HG03342 (cell line): ENCODE results near the gene SOX21.
"Not testable (repeated sequence)": the region's sequence is repeated elsewhere in the genome, so short reads cannot be mapped to it uniquely, and the experiment has no call there.

Experiments
- ATAC-seq: cut with Tn5 transposase; IDR thresholded peaks from one replicate; pipeline ENCODE4 v1.9.1; 2021; ENCODE audit warnings: mild to moderate bottlenecking, moderate library complexity; ENCODE audit not compliant: unreplicated experiment

SOX21 gene

GRCh38 chr13:94712287-94712811 is at the start of gene SOX21:
TSS of gene SOX21 (minus strand) at chr13:94712545. CDS start at chr13:94712049, 496 bp downstream.
- no peak for ATAC-seq

- no peak for ATAC-seq
These were observed 49.1 kb upstream of the SOX21 start for GRCh38 chr13:94761407-94761806.

- ATAC-seq = no peak
These were observed 46.9 kb upstream of the SOX21 start for GRCh38 chr13:94759120-94759728.

GRCh38 chr13:94758436-94758960 is 46.2 kb upstream of the SOX21 start:
- no peak for ATAC-seq

GRCh38 chr13:94753327-94753726 is 41.0 kb upstream of the SOX21 start:
- ATAC-seq = no peak

- ATAC-seq = no peak
These were observed 36.8 kb upstream of the SOX21 start for GRCh38 chr13:94749162-94749561.

GRCh38 chr13:94739235-94739634 is 26.9 kb upstream of the SOX21 start:
- no peak for ATAC-seq

- ATAC-seq = no peak
These were observed 18.7 kb upstream of the SOX21 start for GRCh38 chr13:94731028-94731427.

- ATAC-seq = not testable (repeated sequence)
These were observed 17.6 kb upstream of the SOX21 start for GRCh38 chr13:94729941-94730340.

- ATAC-seq = no peak
These were observed 14.1 kb upstream of the SOX21 start for GRCh38 chr13:94726425-94726824.

GRCh38 chr13:94722609-94723345 is 10.4 kb upstream of the SOX21 start:
- ATAC-seq = no peak

GRCh38 chr13:94718697-94719096 is 6.4 kb upstream of the SOX21 start:
- not testable (repeated sequence) for ATAC-seq

- ATAC-seq = no peak
These were observed 5.6 kb upstream of the SOX21 start for GRCh38 chr13:94717916-94718315.

GRCh38 chr13:94716016-94716415 is 3.7 kb upstream of the SOX21 start:
- ATAC-seq = no peak

GRCh38 chr13:94713561-94714182 is 1.3 kb upstream of the SOX21 start:
- ATAC-seq = no peak

- ATAC-seq = no peak
These were observed 641 bp upstream of the SOX21 start for GRCh38 chr13:94712812-94713560.

GRCh38 chr13:94711561-94712286 is 621 bp downstream of the SOX21 start:
- peak; percentile 23 for ATAC-seq

- ATAC-seq = peak; percentile 48
These were observed 1.3 kb downstream of the SOX21 start for GRCh38 chr13:94710881-94711560.

GRCh38 chr13:94710065-94710781 is 2.1 kb downstream of the SOX21 start:
- ATAC-seq = no peak
